OCI-M1 (cell line): ENCODE data around the gene IQCE.
A peak's percentile ranks its signal among the peaks of the same experiment; 100 is the strongest.
"Not testable (repeated sequence)": the region's sequence is repeated elsewhere in the genome, so short reads cannot be mapped to it uniquely, and the experiment has no call there.

Experiments
- DNase-seq: peaks from one replicate; lab custom pipeline; 2025; lab: John Stamatoyannopoulos, UW

Gene IQCE

DNA sequence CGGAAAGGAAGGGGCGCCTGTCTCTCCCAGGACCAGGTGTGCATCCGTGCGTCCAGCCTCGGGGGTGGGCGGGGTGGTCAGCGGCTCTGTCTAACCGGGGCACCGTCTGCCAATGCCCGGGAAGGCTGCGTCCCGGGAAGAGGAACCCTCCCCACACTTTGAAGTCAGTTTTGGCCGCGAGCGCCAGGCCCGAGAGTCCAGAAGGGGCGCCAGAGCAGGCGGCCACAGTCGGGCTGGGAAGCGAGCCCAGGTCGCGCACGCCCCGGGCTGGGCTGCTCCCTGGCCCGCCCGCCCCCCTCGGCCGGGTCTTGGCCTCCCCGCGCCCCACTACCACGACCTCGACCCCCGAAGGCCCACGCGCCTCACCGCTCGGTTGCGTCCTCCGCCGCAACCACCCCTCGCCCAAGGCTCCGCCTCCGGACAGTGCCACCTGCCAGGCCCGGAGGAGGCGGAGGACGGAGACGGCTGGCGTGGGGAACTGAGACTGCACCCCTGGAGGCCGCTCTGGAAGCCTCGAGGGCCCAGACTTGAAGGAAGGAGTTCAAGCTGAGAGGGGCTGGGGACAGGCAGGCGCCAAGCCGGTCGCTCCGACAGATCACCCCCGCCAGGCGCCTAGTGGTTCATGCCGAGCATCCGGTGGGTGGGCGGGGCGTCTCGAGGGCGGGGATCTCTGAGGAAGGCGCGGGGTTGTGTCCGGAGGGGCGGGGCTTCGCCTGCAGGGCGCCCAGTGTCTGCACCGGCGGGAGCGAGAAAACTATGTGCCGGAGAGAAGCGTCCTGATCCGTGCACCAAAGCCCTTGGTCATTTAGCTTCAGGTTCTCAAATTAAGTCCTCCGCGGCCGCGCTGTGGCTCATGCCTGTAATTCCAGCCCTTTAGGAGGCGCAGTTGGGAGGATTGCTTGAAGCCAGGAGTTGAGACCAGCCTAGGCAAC is 3.4 kb upstream of the IQCE start, which contains the start of gene BRAT1:
Gene BRAT1 (minus strand): TSS at position 404 of the 932 bp plus-strand sequence. CDS start 1,093 bp downstream, outside the sequence.
- DNase-seq, result peak; percentile 92

DNA sequence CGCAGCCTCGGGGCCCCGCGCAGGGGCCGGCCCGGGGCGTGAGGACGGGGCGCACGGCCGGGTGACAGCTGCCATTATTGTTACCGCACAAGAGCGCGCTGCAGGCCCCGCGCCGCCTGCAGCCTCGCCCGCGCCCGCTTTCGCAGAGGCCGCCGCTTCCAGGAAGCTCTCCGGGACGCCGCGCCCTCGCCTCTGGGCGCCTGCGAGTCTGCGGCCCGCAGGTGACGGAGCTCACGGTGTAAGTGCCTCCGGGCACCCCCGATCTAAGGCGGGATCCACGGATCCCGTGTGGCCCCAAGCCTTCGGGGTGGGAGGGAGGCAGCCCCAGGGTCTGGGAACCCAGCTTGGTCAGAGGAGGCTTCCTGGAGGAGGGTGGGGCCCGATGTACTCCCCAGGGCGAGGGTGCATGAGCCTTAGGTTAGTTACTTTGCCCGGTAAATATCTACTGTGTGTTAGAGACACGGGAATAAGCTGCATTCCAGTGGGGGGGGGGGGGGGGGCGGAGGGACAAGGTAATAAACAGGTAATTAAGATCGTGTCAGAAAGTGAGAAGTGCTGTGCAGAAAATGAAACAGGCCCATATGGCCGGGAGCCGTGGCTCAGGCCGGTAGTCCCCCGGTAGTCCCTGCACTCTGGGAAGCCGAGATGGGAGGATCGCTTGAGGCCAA is 638 bp downstream of the IQCE start:
- peak; percentile 12 for DNase-seq

DNA sequence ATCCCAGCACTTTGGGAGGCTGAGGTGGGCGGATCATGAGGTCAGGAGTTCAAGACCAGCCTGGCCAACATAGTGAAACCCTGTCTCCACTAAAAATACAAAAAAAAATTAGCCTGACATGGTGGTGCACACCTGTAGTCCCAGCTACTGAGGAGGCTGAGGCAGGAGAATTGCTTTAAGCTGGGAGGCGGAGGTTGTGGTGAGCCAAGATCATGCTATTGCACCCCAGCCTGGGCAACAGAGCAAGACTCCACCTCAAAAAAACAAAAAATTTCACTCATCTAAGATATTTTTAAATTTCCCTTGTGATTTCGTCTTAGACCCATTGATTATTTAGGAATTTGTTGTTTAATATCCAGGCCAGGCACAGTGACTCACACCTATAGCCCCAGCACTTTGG is 5.2 kb downstream of the IQCE start:
- DNase-seq, result not testable (repeated sequence)

DNA sequence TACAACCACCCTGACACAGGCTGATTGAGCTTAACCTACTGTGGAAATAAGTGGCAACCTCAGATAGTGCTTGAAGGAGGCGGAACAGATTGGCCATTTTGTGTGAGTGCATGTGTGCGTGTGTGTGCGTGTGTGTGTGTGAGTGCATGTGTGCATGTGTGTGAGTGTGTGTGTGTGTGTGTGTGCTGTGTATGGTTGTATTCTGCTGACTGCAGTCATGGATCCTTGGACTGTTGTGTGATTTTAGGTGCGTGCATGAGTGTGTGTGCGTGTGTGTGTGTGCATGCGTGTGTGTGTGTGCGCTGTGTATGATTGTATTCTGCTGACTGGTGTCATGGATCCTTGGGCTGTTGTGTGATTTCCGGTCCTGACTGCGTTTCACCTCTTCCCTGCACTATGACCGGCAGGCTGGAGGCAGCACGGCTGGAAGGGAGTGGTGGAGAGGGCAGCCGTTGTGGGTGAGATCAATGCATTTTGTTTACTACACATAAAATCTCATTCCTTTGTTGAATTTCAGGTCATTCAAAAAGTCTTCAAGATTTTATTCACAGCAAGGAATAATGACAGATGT is 6.3 kb downstream of the IQCE start:
- no peak for DNase-seq

DNA sequence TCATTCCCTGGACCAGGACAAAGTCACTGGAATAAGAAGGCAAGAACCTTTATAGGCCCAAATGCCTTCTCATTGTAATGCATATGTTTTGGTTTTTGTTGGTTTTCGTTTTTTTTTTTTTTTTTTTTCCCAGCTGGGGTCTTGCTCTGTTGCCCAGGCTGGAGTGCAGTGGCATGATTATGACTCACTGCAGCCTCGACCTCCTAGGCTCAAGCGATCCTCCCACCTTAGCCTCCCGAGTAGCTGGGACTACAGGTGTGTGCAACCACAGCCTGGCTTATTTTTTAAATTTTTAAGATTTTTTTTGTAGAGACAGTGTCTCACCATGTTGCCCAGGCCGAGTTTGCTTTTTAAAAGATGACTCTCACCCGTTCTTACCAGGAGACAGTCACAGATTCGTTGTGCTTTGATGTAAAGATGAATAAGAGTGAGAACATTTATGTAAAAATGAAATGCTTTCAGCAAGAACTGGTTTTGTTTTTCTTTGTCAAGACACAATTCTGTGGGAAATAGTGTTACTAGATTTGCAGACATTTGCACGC is 7.6 kb downstream of the IQCE start:
- no peak for DNase-seq

DNA sequence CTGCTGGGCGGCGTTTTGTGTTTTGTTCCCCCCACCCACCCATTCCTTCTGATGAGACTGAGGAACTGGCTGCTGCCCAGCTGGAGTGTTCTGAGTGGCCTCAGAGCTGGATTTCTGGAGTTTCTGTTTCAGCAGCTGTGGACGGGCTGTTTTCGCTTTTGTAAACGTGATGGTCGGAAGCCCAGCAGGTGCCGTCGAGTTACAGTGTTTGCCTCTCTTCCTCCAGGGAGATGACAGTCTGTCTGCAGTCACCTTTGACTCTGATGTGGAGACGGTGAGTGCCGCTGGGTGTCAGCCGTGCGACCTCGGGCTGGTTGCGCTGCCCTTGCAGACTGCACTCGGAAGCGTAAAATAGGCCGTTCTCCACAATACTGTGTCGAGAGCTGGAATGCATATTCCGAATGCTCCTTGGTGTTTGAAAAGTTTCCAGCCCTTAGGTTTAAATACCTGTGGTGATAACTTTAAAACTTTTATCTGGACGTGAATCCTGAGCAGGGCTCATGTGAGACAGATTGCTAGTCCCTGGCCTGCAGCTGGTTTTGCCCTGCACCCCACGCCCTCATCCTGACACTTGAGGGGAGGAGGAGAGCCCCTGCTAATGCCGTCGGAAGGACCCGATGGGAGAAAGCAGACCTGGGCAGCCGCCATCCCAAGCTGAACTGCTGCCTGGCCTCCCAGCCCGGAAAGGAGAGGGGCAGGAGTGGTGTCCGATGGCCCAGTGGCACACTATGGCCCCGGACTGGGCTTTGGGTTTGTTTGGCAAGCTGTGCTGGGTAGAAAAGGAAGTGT is 8.3 kb downstream of the IQCE start:
- no peak for DNase-seq

DNA sequence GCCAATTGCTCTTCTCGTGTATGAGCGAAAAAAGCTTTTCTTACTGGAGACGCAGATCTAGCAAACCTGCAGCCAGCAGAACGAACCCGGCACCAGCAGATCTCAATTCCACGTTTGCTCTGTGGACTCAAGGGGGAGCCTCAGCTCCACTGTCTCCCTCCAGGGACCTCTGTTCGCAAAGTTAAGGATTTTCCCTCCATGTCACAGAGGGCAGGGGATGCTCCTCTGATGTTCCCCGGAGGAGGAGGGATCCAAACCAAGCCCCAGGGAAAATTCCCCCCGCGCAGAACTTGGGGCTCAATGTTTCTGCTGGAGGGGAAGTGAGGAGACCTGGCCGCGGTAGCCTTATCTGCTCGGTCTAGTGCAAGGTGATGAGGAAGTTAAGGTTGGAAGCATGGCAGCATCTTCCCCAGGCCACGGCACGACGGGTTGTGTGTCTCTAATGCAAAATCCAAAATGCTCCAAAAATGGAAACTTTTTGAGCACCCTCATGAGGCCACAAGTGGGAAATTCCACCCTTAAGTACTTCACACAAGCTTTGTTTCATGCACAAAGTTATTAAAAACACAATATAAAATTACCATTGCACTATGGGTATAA is 9.0 kb downstream of the IQCE start:
- DNase-seq, result no peak

DNA sequence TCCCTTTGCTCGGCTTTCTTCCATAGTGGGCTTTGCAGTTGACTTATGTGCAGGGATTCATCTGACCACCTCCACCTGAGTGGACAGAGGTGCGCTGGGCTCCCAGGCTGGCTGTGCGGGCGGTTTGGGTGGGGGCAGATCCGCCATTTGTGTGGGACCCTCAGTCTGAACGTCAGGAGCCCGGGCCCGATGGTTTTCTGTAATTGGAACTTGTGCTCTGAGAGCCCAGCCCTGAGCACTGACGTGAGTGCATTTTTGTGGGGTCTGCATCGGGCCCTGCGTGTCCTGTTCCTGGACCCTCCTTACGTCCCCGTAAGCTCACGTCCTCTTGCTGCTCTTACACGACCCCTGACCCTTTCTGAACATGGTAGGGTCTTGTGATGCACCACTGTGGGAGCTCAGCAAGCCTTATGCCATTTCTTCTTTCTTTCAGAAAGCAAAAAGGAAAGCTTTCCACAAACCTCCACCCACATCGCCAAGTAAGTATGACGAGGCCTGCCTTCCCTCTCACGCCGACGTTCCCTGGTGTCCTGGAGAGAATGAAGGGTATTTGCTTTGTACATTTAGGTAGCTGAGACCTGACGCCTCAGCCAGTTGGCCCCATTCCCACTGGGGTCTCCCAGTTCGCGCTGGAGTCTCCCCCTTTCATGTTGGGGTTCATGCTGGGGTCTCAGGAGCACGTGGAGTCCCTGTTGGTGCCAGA is 9.9 kb downstream of the IQCE start:
- no peak for DNase-seq

DNA sequence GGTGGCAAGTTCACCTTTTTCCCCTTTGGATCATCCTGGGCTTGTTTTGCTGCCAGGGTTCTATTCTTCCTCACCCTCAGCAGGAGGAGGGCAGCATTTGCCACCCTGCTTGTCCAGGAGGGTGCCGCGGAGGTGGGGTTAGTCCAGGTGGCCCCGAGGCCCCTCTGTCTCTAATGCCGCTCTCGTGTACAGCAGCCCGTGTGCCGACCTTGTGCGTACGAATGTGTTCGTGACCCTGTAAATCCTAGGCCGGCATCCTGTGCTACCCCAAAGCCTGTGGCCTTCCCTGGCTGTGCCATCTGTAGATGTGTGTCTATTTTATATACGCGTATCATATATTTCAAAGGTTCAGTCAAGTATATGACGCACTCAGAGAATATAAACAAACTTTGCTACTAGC is 10.6 kb downstream of the IQCE start:
- no peak for DNase-seq

DNA sequence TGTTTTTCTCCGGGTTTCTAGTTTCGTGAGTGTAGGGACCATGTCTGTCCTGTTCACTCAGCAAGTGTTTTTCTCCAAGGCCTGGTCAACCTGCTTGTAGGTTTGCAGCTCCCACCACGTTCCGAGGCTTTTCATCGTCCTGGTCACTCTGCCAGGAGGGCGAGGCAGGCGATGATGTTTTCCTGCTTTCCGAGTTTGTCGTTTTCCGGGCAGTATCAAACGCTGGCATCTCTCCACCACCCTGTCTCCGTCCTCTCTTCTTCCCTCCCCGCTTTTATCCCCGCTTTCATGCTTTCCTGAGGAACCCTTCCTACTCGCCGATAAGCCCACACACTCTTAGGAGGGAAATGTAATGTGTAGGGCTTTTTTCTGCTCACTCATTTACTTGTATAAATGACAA is 11.2 kb downstream of the IQCE start:
- DNase-seq, result no peak

DNA sequence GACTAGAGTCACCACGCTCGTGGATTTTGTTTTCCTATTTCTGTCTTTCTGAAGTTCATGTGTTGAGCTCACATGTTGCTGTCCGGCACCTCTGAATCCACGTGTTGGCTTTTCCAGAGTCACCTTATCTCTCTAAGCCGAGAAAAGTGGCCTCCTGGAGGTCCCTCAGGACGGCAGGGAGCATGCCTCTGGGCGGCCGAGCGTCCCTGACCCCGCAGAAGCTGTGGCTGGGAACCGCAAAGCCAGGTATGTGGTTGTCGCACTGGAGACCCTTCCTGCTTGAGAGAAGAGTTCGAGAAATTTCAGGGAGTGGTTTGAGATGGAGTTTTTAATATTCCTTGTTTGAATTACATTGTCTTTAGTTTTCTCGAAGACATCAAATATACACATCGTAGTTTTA is 12.6 kb downstream of the IQCE start:
- no peak for DNase-seq

DNA sequence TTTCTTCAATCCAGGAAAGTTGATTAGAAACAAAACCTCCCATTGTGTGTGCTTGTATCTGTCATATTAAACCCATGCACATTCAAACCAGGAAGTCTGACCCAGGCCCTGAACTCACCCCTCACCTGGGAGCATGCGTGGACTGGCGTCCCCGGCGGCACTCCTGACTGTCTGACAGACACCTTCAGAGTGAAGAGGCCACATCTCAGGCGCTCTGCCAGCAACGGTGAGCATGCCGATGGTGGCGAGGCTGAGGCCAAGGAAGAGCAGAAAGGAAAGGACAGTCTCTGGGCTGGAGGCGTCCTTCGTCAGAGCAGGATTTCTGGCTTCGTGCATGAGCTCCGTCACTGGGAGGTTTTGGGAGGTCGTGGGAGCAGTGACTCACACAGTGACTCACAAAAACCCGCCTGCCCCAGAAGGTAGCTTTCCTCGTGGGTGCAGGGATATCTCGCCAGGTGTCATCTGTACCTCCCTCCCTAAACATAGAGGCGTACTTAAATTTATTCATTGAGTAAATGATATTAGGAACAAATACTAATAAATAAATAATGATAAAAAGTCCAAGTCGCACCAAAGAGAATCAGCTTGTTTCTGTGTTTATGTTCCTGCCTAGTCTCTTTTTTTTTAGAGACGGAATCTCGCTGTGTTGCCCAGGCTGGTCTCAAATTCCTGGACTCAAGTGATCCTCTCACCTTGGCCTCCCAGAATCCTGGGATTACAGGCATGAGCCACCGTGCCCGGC is 13.5 kb downstream of the IQCE start:
- no peak for DNase-seq

DNA sequence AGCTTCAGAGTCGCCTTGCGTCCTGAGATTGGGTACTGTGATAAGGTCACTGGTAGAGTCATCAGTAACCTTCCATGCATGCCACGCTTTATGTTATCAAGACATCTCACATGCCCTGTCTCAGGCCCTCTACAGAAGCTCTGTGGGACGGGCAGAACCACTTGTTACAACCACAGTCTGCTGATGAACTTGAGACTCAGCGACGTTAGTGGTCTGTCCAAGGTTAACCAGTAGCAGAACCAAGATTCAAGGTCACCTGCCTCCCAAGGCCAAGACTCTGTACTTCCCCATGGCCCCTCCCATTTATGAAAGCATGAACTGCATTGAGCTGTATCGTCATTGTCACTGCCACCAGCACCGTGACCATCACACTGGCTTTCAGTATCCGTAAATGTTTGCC is 15.0 kb downstream of the IQCE start:
- DNase-seq, result no peak

DNA sequence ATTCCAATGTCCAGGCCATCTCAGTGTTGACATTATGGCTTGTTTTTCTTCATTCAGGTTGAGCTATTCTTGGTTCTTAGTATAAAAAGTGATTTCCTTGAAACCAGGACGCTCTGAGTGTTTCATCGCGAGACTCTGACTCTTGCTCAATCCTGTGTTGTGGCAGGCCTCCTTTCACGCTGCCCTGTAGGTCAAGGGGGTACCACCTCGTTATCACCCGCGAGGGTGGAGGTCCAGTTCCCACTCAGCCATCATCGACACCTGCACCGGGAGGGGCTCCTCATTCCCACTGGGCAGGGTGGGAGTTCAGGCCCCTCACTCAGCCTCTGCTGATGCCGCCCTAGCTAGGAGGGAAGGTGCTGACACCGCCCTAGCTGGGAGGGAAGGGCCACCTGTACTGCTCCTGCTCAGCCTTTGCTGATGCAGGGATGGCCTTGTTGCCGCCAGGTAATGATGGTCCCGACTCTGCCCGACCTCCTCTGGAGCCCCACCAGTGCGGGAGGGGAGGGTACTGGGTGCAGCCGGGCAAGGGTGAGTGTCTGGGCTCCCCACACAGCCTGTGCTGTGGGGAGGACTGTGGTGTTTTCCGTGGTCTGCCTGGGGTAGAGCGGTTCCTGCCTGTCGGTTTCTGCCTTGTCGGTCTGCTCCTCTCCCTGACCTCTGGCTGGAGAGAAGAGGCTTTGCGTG is 16.4 kb downstream of the IQCE start:
- no peak for DNase-seq

DNA sequence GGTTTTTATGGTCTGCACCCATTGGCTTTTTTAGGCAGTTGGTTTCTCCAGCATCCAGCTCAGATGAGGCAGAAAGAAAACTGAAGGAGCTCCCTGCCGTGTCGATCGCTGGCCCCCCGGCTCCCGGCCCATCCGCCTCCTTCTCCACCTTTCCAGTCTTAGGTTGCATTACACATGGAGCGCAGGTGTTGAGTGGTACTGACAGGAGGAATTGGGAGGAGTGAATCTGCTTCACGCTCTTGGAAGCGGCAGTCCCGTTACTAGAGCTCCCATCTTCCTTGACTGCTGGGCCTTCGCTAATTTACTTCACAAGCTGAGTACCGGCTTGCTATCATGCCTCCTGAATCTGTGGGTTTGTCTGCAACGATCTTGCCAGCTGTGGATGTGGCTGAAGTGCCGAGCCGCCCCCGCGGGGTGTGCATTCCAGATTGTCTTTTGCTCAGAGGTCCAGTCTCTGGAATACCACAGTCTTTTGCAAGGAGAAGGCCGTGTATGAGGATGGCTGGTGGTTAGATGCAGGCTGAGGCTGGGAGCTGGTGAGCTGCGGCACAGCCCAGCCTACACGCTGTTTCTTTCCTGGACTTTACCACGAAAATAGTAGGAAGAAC is 17.1 kb downstream of the IQCE start:
- DNase-seq, result no peak

DNA sequence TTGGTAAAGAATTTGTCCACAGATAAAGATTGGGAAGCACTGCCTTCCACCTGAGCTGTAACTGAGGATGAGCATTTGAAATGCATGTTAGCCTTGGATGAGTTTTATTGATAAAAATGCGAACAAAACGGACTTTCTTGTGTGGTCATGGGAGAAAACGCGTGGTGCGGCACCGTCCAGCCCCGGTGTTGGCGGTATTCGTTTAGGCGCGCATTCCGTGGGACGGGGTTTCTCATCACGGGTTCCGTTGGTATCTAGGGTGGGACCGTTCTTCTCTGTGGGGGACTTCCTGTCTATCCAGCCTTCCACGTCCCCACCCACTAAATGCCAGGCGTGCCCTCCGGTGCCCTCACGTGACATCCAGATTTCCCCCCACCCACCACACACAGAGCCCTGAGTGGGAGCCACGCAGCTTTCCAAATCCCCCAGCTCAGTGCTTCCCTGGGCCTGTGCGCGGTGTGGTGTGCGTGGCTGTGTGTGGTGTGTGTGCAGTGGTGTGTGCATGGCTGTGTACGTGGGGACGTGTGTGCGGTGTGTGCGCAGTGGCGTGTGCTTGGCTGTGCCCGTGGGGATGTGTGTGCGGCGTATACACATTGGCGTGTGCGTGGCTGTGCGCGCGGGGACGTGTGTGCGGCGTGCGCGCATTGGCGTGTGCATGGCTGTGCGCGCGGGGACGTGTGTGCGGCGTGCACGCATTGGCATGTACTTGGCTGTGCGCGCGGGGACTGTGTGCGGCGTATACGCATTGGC is 18.1 kb downstream of the IQCE start:
- DNase-seq, result no peak

DNA sequence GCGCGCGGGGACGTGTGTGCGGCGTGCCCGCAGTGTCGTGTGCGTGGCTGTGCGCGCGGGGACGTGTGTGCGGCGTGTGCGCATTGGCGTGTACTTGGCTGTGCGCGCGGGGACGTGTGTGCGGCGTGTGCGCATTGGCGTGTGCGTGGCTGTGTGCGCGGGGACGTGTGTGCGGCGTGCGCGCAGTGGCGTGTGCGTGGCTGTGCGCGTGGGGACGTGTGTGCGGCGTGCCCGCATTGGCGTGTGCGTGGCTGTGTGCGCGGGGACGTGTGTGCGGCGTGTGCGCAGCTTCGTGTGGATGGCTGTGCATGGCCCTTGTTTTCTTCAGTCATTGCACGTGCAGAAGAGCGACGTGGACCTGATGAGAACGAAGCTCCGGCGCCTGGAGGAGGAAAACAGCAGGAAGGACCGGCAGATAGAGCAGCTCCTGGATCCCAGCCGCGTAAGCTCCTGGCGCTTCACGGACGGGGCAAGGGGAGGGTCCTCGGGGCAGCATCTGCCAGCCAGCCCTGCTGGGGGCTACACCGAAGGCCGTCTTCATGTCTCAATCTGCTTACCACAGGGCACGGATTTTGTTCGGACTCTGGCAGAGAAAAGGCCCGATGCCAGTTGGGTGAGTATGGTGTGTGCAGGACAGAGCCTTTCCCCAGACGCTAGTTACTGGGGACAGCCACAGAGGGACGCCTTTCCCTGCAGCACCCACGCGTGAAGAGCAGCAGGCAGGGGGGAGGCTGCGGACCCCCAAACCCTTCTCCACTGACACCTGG is 19.3 kb downstream of the IQCE start:
- DNase-seq, result no peak

DNA sequence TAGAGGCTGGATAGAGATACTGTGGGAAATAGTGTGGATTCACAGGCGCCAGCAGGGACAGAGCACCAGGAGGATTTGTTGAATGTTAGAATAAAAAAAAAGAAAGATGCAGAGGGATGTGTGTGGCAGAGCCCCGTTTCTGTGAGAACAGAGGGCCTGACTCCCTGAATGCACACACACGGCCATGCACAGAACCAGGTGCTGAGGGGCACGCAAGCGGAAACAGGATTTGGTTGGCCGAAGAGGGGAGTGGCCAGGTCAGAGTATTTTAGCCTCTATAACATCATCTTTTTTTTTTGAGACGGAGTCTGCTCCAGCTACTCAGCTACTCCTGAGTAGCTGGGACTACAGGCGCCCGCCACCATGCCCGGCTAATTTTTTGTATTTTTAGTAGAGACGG is 21.9 kb downstream of the IQCE start:
- no peak for DNase-seq
